Keratinocyte (primary cell): ENCODE results near the gene CDC14B. TPM values are rescaled to one million over a fixed set of nuclear protein-coding genes. Genes with fewer than 3 reads are reported as not detected.
"Not testable (repeated sequence)": the region's sequence is repeated elsewhere in the genome, so short reads cannot be mapped to it uniquely, and the experiment has no call there.

Experiments
- DNase-seq: peaks from one replicate; pipeline ENCODE4 v3.0.0-alpha.2; 2011; ENCODE audit warnings: low read depth, missing footprints, low spot score
- FAIRE-seq: peaks from 2 replicates; lab custom pipeline; 2011; peaks lifted over from hg19 to GRCh38; lab: Jason Lieb, UNC
- H2AFZ ChIP-seq: 2 replicates; pipeline ENCODE4 v1.6.0; 2012; ENCODE audit warnings: low read length, control low read depth, inconsistent platforms; ENCODE audit not compliant: control insufficient read depth
- H3K27ac ChIP-seq: 2 replicates; pipeline ENCODE4 v1.5.1; 2011; ENCODE audit warnings: low read length; ENCODE audit not compliant: control insufficient read depth, insufficient read depth
- H3K27me3 ChIP-seq: 3 replicates; pipeline ENCODE4 v1.6.0; 2011; ENCODE audit warnings: low read length; ENCODE audit not compliant: control insufficient read depth, insufficient read depth; ENCODE audit errors: extremely low read depth
- H3K36me3 ChIP-seq, 2 experiments: 2 replicates in 1 of 2; 3 replicates in 1 of 2; pipeline ENCODE4 v1.5.1; 2011; ENCODE audit warnings: low read length in 2 of 2, mild to moderate bottlenecking in 1 of 2; ENCODE audit not compliant: control insufficient read depth in 2 of 2, insufficient read depth in 2 of 2; ENCODE audit errors: extremely low read depth in 1 of 2
- H3K4me1 ChIP-seq: 3 replicates; pipeline ENCODE4 v1.5.1; 2011; ENCODE audit warnings: low read length; ENCODE audit not compliant: control insufficient read depth, insufficient read depth; ENCODE audit errors: extremely low read depth
- H3K4me2 ChIP-seq: 3 replicates; pipeline ENCODE4 v1.6.0; 2011; ENCODE audit warnings: low read depth, low read length; ENCODE audit not compliant: control insufficient read depth, insufficient read depth; ENCODE audit errors: extremely low read depth
- H3K4me3 ChIP-seq, 3 experiments: fragments of 200-600 bp in 1 of 3; sonication (generic) in 1 of 3; 2 replicates in 2 of 3; 3 replicates in 1 of 3; pipeline ENCODE4 v1.5.1; 2011 to 2016; ENCODE audit warnings: low read length in 3 of 3, mild to moderate bottlenecking in 3 of 3, control low read depth in 2 of 3, inconsistent platforms in 1 of 3, low read depth in 1 of 3, mixed read lengths in 1 of 3, mixed run types in 1 of 3, moderate library complexity in 1 of 3; ENCODE audit not compliant: control insufficient read depth in 2 of 3, insufficient read depth in 2 of 3; ENCODE audit errors: extremely low read depth in 1 of 3
- H3K79me2 ChIP-seq: 2 replicates; pipeline ENCODE4 v1.6.0; 2012; ENCODE audit warnings: low read length; ENCODE audit not compliant: control insufficient read depth, insufficient read depth
- H3K9ac ChIP-seq: 3 replicates; pipeline ENCODE4 v1.6.0; 2011; ENCODE audit warnings: low read length; ENCODE audit not compliant: control insufficient read depth, insufficient read depth; ENCODE audit errors: extremely low read depth
- H3K9me1 ChIP-seq: 3 replicates; pipeline ENCODE4 v1.6.0; 2011; ENCODE audit warnings: low read length; ENCODE audit not compliant: control insufficient read depth, insufficient read depth; ENCODE audit errors: extremely low read depth
- H3K9me3 ChIP-seq: 2 replicates; pipeline ENCODE4 v1.5.1; 2012; ENCODE audit warnings: low read depth, low read length; ENCODE audit not compliant: control insufficient read depth
- H4K20me1 ChIP-seq: 3 replicates; pipeline ENCODE4 v1.6.0; 2011; ENCODE audit warnings: low read length; ENCODE audit not compliant: control insufficient read depth, insufficient read depth; ENCODE audit errors: extremely low read depth
- CTCF ChIP-seq, 3 experiments: IDR thresholded peaks in 1 of 3; conservative IDR thresholded peaks in 1 of 3; optimal IDR thresholded peaks in 1 of 3; 2 replicates in 2 of 3; 3 replicates in 1 of 3; pipeline versions ENCODE3 to v1.5.1; 2011; ENCODE audit warnings: low read length in 3 of 3, mild to moderate bottlenecking in 3 of 3, moderate library complexity in 2 of 3, control low read depth in 1 of 3, inconsistent platforms in 1 of 3; ENCODE audit not compliant: insufficient read depth in 2 of 3; ENCODE audit errors: extremely low read depth in 1 of 3
- EZH2 ChIP-seq: IDR thresholded peaks from one replicate; pipeline ENCODE4 v1.6.1; 2012; ENCODE audit warnings: inconsistent platforms, mild to moderate bottlenecking, low read length, moderate library complexity
- dilution Hi-C: fragments of 300-500 bp; cut with MboI; formaldehyde crosslinking; loops from one replicate; pipeline ENCODE4 v1.7.0; 2020; ENCODE audit warnings: low sequenced_read_pairs; ENCODE audit not compliant: extremely low pct_ligation_motif_present
- polyA plus RNA-seq, 5 experiments: library from polyadenylated mRNA; depleted of rRNA in 3 of 5; stranded (reverse) in 3 of 5; stranded (forward) in 1 of 5; unstranded in 1 of 5; fragments of >200 nt; gene quantifications; 1 replicate in 1 of 5; 2 replicates in 3 of 5; 3 replicates in 1 of 5; pipeline versions ENCODE4 v1.2.1 to v1.2.3, GENCODE V29; 2011 to 2012; ENCODE audit warnings: missing spikeins in 2 of 5, low read depth in 1 of 5, low replicate concordance in 1 of 5

The CDC14B gene
- polyA plus RNA-seq, 1 donor (not counting 4 experiments of a cell fraction or from before 2014, with no cell fraction given) = 7.5 TPM

- no peak for TF ChIP-seq CTCF (optimal IDR thresholded peaks at IDR 0.05 in 1 of 3, IDR thresholded peaks at IDR 0.05 in 1 of 3, conservative IDR thresholded peaks at IDR 0.05 in 1 of 3; ENCODE audit: extremely low read depth in 1 of 3, insufficient read depth in 2 of 3, low read length in 3 of 3)
- TF ChIP-seq EZH2 = no peak
- dilution Hi-C loops = no loop called here
- DNase-seq = no peak
- H3K4me1 ChIP-seq = peaks cover 24% of the 10 kb centered on the region
- H3K9ac ChIP-seq = no peak overlapping the region
- FAIRE-seq = no peak
- no peaks in the 10 kb centered on the region for H3K27me3 ChIP-seq
- no peak overlapping the region for H2AFZ ChIP-seq
- H3K9me1 ChIP-seq = no peaks in the 10 kb centered on the region
- H4K20me1 ChIP-seq = no peaks in the 10 kb centered on the region
- no peaks in the 10 kb centered on the region for H3K9me3 ChIP-seq
- H3K27ac ChIP-seq = no peak overlapping the region
- H3K79me2 ChIP-seq = peaks cover 23% of the 10 kb centered on the region
- H3K36me3 ChIP-seq = no peaks in the 10 kb centered on the region
- H3K4me2 ChIP-seq = no peak overlapping the region
- no peak overlapping the region for H3K4me3 ChIP-seq
Observed at GRCh38 chr9:96616817-96617438, 2.7 kb downstream of the CDC14B start.

GRCh38 chr9:96615411-96615810 lies 4.2 kb downstream of the CDC14B start:
- Histone ChIP-seq H3K9ac (no peak overlapping the region), H4K20me1 (no peaks in the 10 kb centered on the region)

GRCh38 chr9:96614664-96615063 lies 5.0 kb downstream of the CDC14B start:
- H4K20me1 ChIP-seq, H3K27ac ChIP-seq, H3K9ac ChIP-seq, DNase-seq, H2AFZ ChIP-seq, dilution Hi-C loops, H3K27me3 ChIP-seq, H3K4me3 ChIP-seq, H3K9me3 ChIP-seq, H3K9me1 ChIP-seq, H3K4me2 ChIP-seq, H3K36me3 ChIP-seq, FAIRE-seq: not testable (repeated sequence)
- peaks cover 22% of the 10 kb centered on the region for H3K4me1 ChIP-seq
- peaks cover 23% of the 10 kb centered on the region for H3K79me2 ChIP-seq

More at GRCh38 chr9:96615411-96615810, 4.2 kb downstream of the CDC14B start:
- H3K27ac ChIP-seq = no peak overlapping the region
- H3K4me2 ChIP-seq = no peak overlapping the region
- TF ChIP-seq EZH2 = no peak
- TF ChIP-seq CTCF (optimal IDR thresholded peaks at IDR 0.05 in 1 of 3, IDR thresholded peaks at IDR 0.05 in 1 of 3, conservative IDR thresholded peaks at IDR 0.05 in 1 of 3; ENCODE audit: extremely low read depth in 1 of 3, insufficient read depth in 2 of 3, low read length in 3 of 3) = no peak
- no peak overlapping the region for H2AFZ ChIP-seq
- no peaks in the 10 kb centered on the region for H3K27me3 ChIP-seq
- no peak for DNase-seq
- H3K36me3 ChIP-seq = no peaks in the 10 kb centered on the region
- no peaks in the 10 kb centered on the region for H3K9me3 ChIP-seq
- no peaks in the 10 kb centered on the region for H3K9me1 ChIP-seq
- H3K4me1 ChIP-seq = peaks cover 26% of the 10 kb centered on the region
- peaks cover 23% of the 10 kb centered on the region for H3K79me2 ChIP-seq
- no peak overlapping the region for H3K4me3 ChIP-seq
- dilution Hi-C loops = no loop called here
- FAIRE-seq = no peak
